NCI-H510A (cell line): ENCODE results near the gene REM2.

Experiments
- DNase-seq: peaks from one replicate; lab custom pipeline; 2025; lab: John Stamatoyannopoulos, UW

Gene REM2

GRCh38 chr14:22872833-22873520 is 10.0 kb upstream of the REM2 start:
- no peak for DNase-seq

- DNase-seq = no peak
These were observed 7.8 kb upstream of the REM2 start for GRCh38 chr14:22875003-22875747.

GRCh38 chr14:22875748-22876319 is 7.2 kb upstream of the REM2 start:
- no peak for DNase-seq

- no peak for DNase-seq
These were observed 6.0 kb upstream of the REM2 start for GRCh38 chr14:22877000-22877501.

- DNase-seq = no peak
These were observed 4.5 kb upstream of the REM2 start for GRCh38 chr14:22878271-22879246.

- no peak for DNase-seq
These were observed 958 bp upstream of the REM2 start for GRCh38 chr14:22882064-22882463.

GRCh38 chr14:22882529-22883172 is 371 bp upstream of the REM2 start:
- peak; percentile 57 for DNase-seq

- DNase-seq = no peak
These were observed 1.2 kb downstream of the REM2 start for GRCh38 chr14:22884076-22884737.

GRCh38 chr14:22884738-22885523 is 1.9 kb downstream of the REM2 start:
- DNase-seq = no peak

- DNase-seq = no peak
These were observed 3.0 kb downstream of the REM2 start for GRCh38 chr14:22885975-22886374.

GRCh38 chr14:22886500-22887259 is 3.7 kb downstream of the REM2 start:
- peak; percentile 75 for DNase-seq

- DNase-seq = peak; percentile 84
These were observed 4.4 kb downstream of the REM2 start for GRCh38 chr14:22887260-22887989.

- no peak for DNase-seq
These were observed 5.0 kb downstream of the REM2 start for GRCh38 chr14:22887990-22888378.

- no peak for DNase-seq
These were observed 5.6 kb downstream of the REM2 start for GRCh38 chr14:22888662-22889061.

- no peak for DNase-seq
These were observed 7.4 kb downstream of the REM2 start for GRCh38 chr14:22890416-22890815.

GRCh38 chr14:22892488-22892887 is 9.5 kb downstream of the REM2 start:
- no peak for DNase-seq

GRCh38 chr14:22893706-22894105 is 10.7 kb downstream of the REM2 start:
- DNase-seq = no peak

- DNase-seq = no peak
These were observed 12.4 kb downstream of the REM2 start for GRCh38 chr14:22895402-22895801.

GRCh38 chr14:22896356-22896755 is 13.3 kb downstream of the REM2 start:
- DNase-seq = no peak
